ENCODE results near the gene IKZF5. TPM values are rescaled to one million over a fixed set of nuclear protein-coding genes. Genes with fewer than 3 reads are reported as not detected.

The IKZF5 gene
- polyA plus RNA-seq, 1 experiment: 7.8 TPM

DNA sequence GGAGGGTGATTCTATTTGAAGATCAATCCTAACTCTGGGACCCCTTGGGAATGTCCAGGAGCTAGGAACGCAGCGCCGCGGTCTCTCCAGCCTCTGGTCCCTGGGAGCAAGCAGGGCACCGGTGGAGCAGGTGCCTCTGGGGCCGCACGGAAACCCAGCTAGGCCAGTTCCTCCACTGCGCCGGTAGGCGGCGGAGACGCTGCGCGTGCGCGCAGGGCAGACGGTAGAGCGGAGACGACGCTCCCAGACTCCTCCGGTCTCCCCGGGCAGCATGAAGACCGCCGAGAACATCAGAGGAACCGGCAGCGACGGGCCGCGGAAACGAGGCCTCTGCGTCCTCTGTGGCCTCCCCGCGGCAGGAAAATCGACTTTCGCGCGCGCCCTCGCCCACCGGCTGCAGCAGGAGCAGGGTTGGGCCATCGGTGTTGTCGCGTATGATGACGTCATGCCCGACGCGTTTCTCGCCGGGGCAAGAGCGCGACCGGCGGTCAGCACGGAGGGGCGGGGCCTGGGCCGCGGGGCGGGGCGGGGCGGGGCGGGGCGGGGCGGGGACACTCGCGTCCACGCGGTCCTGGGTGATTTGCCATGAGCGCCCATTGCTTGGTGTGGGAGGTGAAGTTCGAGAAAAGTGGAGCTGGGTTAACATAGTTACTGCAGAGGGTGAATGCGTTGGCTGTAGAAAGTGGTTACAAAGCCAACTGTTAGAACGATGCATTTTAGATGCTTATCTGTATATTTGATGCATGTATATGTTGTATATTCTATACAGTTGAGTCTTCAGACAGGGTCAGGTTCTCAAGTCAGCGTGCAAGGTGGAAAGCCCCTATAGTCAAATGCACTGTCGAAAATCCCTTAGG is 28.2 kb downstream of the IKZF5 start, which contains the start of gene PSTK:
TSS of gene PSTK (plus strand) at position 193 of the 857 bp plus-strand sequence. CDS start at position 272, 79 bp downstream.
- Histone ChIP-seq H3K27me3 (ENCODE audit: control insufficient read depth, insufficient read depth, low read length) (no peaks in the 10 kb centered on the region), H3K4me3 (ENCODE audit: low read depth, low read length) (peak within 1 kb of the TSS; percentile 88), H3K27ac (ENCODE audit: low read depth, low read length) (peak within 1 kb of the TSS; percentile 93), H3K9me3 (ENCODE audit: control insufficient read depth, insufficient read depth, low read length) (no peaks in the 10 kb centered on the region)
- TF ChIP-seq, protein P1, sequence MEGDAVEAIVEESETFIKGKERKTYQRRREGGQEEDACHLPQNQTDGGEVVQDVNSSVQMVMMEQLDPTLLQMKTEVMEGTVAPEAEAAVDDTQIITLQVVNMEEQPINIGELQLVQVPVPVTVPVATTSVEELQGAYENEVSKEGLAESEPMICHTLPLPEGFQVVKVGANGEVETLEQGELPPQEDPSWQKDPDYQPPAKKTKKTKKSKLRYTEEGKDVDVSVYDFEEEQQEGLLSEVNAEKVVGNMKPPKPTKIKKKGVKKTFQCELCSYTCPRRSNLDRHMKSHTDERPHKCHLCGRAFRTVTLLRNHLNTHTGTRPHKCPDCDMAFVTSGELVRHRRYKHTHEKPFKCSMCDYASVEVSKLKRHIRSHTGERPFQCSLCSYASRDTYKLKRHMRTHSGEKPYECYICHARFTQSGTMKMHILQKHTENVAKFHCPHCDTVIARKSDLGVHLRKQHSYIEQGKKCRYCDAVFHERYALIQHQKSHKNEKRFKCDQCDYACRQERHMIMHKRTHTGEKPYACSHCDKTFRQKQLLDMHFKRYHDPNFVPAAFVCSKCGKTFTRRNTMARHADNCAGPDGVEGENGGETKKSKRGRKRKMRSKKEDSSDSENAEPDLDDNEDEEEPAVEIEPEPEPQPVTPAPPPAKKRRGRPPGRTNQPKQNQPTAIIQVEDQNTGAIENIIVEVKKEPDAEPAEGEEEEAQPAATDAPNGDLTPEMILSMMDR (IDR thresholded peaks at IDR 0.05; ENCODE audit: low read depth, low read length): peak; percentile 94
- CTCF ChIA-PET: interaction anchor here (0.6 to 5.2 kb wide), 29 partner anchors 9 to 1409 kb away, joined by 3 to 43 read pairs (median 4); partner anchors contain the start of genes ACADSB, C10orf88 and IKZF5
- POLR2A ChIA-PET: interaction anchor here (0.6 to 1.5 kb wide), 3 partner anchors 26 to 29 kb away, joined by 3 to 8 read pairs (median 3); partner anchors contain the start of genes C10orf88 and IKZF5
- DNase-seq (ENCODE audit: low read depth, low spot score): peak; percentile 79

DNA sequence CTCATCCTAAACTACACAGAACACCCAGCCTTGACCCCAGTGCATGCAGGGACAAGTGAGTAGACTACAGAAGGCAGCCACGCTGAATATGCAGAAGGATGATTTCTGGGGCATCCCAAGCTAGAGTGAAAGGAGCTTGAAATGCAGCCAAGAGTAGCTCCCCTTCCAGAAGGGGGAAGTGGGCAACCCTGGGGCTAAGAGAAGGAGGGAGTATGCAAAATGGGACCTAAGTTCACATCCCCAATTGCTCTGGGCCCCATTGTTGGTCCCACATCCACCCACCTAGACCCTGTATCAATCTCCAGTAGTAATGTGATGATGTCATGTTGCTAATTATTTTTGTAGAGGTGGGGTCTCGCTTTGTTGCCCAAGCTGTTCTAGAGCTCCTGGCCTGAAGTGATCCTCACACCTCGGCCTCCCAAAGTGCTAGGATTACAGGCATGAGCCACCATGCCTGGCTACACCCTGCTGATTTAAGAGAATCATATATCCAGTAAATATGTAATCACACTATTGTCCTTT is 34.0 kb downstream of the IKZF5 start:
- TF ChIP-seq, protein P1 (IDR thresholded peaks at IDR 0.05; ENCODE audit: low read depth, low read length): no peak
- H3K27ac ChIP-seq (ENCODE audit: low read depth, low read length): no peak overlapping the region
- no peaks in the 10 kb centered on the region for H3K27me3 ChIP-seq (ENCODE audit: control insufficient read depth, insufficient read depth, low read length)
- POLR2A ChIA-PET: no interaction called here
- H3K4me3 ChIP-seq (ENCODE audit: low read depth, low read length): no peak overlapping the region
- no peak for DNase-seq (ENCODE audit: low read depth, low spot score)
- CTCF ChIA-PET: no interaction called here
- no peaks in the 10 kb centered on the region for H3K9me3 ChIP-seq (ENCODE audit: control insufficient read depth, insufficient read depth, low read length)

DNA sequence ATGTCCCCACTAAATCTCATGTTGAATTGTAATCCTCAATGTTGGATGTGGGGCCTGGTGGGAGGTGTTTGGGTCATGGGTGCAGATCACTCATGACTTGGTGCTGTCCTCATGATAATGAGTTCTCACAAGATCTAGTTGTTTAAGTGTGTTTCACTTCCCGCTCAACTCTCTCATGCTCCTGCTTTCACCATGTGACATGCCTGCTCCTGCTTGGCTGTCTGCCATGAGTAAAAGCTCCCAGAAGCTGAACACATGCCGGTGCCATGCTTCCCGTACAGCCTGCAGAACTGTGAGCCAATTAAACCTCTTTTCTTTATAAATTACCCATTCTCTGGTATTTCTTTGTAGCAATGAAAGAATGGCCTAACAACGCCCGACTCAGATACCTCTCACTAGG is 34.6 kb downstream of the IKZF5 start:
- Histone ChIP-seq H3K27ac (ENCODE audit: low read depth, low read length) (no peak overlapping the region), H3K9me3 (ENCODE audit: control insufficient read depth, insufficient read depth, low read length) (no peaks in the 10 kb centered on the region), H3K4me3 (ENCODE audit: low read depth, low read length) (no peak overlapping the region), H3K27me3 (ENCODE audit: control insufficient read depth, insufficient read depth, low read length) (no peaks in the 10 kb centered on the region)
- ChIA-PET CTCF (no interaction called here), POLR2A (no interaction called here)
- TF ChIP-seq, protein P1 (IDR thresholded peaks at IDR 0.05; ENCODE audit: low read depth, low read length): no peak
- no peak for DNase-seq (ENCODE audit: low read depth, low spot score)

DNA sequence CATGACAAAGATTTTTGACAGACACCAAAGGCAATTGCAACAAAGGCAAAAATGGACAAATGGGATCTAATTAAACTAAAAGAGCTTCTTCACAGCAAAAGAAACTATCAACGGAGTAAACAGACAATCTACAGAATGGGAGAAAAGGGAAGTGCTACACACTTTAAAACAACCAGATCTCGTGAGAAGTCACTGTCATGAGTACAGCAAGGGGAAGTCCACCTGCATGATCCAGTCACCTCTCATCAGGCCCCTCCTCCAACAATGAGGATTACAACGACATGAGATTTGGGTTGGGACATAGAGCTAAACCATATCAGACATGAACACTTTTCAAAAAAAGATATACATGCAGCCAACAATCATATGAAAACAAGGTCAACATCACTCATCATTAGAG is 39.9 kb downstream of the IKZF5 start:
- no peaks in the 10 kb centered on the region; the same call in 1 of the 2 replicates for H3K9me3 ChIP-seq (ENCODE audit: control insufficient read depth, insufficient read depth, low read length)
- no peaks in the 10 kb centered on the region for H3K27me3 ChIP-seq (ENCODE audit: control insufficient read depth, insufficient read depth, low read length)
- ChIA-PET POLR2A (no interaction called here), CTCF (interaction anchor here (0.6 kb wide), 1 partner anchor 10 kb away, joined by 3 read pairs; no protein-coding TSS in a partner anchor)
- H3K4me3 ChIP-seq (ENCODE audit: low read depth, low read length): no peak overlapping the region
- TF ChIP-seq, protein P1 (IDR thresholded peaks at IDR 0.05; ENCODE audit: low read depth, low read length): no peak
- H3K27ac ChIP-seq (ENCODE audit: low read depth, low read length): no peak overlapping the region
- no peak for DNase-seq (ENCODE audit: low read depth, low spot score)

DNA sequence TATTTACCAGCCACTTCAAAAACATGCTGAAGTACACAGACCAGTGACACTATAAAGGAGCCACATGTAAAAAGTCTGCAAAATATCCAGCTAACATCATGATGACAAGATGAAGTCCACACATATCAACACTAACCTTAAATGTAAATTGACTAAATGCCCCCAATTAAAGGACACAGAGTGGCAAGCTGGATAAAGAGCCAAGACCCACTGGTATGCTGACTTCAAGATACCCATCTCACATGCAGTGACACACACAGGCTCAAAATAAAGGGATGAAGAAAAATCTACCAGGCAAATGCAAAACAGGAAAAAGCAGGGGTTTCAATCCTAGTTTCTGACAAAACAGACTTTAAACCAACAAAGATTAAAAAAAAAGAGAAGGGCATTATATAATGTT is 41.7 kb downstream of the IKZF5 start:
- TF ChIP-seq, protein P1 (IDR thresholded peaks at IDR 0.05; ENCODE audit: low read depth, low read length): no peak
- no peaks in the 10 kb centered on the region for H3K27me3 ChIP-seq (ENCODE audit: control insufficient read depth, insufficient read depth, low read length)

More for the DNA sequence above, 41.7 kb downstream of the IKZF5 start:
- DNase-seq (ENCODE audit: low read depth, low spot score): no peak
- CTCF ChIA-PET: no interaction called here
- POLR2A ChIA-PET: no interaction called here
- Histone ChIP-seq H3K27ac (ENCODE audit: low read depth, low read length) (no peak overlapping the region), H3K4me3 (ENCODE audit: low read depth, low read length) (no peak overlapping the region), H3K9me3 (ENCODE audit: control insufficient read depth, insufficient read depth, low read length) (no peaks in the 10 kb centered on the region; the same call in 1 of the 2 replicates)

Data from AG04450 (cell line).